Stimulated activated naive CD4-positive, alpha-beta T cell (primary cell): ENCODE results near the gene RP9.

Experiments used
- DNase-seq, 6 experiments: peaks; one replicate each; lab custom pipeline; 2025; lab: John Stamatoyannopoulos, UW

RP9 gene

GRCh38 chr7:33062023-33062781 is 47.0 kb downstream of the RP9 start, which contains the start of gene NT5C3A:
Gene NT5C3A, minus strand, starts transcription at chr7:33062776. Its CDS starts 71 bp downstream, at chr7:33062705.
- DNase-seq = peak in 4 of 6 experiments; percentile 5 to 51 (median 23)

- no peak for DNase-seq
Observed at GRCh38 chr7:33061282-33061937, 47.8 kb downstream of the RP9 start.

GRCh38 chr7:33059635-33060034 is 49.6 kb downstream of the RP9 start:
- DNase-seq = no peak

DNA sequence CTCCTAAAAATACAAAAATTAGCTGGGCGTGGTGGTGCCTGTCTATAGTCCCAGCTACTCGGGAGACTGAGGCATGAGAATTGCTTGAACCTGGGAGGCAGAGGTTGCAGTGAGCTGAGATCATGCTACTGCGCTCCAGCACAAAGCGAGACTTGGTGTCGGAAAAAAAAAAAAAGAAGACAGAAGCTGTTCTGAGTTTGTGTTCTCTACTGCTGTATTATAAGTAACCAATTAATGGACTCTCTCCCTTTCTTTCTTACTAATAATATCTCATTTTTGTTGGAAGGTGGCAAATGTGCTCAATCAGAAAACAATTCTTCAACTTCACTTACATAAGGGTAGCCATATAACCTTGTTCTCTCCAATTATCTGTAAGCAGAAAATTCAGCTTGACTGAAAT is 54.0 kb downstream of the RP9 start:
- DNase-seq = no peak

- peak in 3 of 6 experiments; percentile 5 to 10 (median 7) for DNase-seq
Observed at GRCh38 chr7:33054261-33054964, 54.8 kb downstream of the RP9 start.

DNA sequence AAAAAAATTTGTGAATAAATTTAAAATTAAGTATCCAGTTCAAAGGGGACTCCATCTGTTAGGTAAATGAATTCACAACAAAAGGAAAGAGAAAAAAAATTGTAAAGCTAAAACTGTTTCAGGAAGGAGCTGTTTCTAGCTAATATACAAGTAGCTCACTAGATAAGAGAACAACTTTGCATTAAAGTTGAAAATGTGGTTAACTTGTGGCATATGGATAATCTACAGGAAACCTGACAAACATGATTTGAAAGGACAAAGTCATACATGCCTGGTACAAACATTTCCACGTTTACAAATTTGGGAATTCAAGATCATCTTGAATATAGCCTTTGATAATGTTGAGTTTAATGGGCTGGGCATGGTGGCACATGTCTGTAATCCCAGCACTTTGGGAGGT is 55.5 kb downstream of the RP9 start:
- no peak for DNase-seq

DNA sequence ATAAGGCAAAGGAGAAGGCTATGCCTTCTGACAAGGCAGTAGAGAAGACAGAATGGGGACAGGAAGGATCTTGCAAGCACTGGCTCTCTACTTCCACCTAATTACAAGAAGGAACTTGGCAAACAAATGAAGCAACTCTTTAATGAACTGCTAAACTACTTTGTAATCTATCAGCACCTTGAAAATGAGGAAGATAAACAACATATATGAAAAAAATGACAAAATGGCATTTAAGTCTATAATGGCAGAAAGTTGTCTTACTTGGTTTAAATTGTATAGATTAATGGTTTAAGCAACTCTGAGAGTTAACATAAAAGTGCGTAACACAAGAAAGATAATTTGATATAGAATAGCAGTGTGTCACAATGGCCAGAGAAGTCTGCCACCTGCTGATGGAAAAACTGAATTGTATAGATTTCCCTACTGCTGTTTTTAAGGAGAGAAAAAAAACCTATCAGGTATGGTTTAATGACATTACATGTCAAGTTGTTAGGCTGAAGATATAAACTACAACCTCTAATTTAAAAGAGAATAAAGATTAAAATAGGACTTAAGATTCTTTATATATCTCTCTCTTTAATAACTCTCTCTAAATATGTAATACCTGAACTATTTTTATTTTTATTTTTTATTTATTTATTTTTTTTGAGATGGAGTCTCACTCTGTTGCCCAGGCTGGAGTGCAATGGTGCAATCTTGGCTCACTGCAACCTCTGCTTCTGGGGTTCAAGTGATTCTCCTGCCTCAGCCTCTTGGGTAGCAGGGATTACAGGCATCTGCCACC is 58.5 kb downstream of the RP9 start:
- peak in 3 of 6 experiments; percentile 10 to 63 (median 55) for DNase-seq

DNA sequence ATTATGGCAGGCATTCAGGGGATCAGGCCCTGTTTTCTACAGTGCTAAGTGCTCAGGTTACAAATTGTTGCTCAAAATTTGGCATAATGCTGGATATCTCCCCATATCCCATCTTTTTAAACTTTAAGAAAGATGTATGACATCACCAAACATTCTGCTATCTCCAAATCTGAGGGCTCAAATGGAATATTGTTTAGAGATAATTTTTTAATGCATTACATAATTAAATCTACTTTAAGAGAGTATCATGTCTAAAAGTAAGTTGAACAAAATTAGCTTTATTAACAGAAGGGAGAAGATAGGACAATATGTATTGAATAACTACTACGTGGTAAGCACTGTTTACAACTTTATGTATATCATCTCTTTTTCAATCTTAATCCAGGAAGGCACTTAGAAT is 60.5 kb downstream of the RP9 start:
- DNase-seq = no peak

- no peak for DNase-seq
Observed at GRCh38 chr7:33048257-33048656, 60.9 kb downstream of the RP9 start.

- DNase-seq = no peak
Observed at GRCh38 chr7:33044986-33045385, 64.2 kb downstream of the RP9 start.
